GM23248 (cell line): Measurements from ENCODE around the gene GHRH.

Experiments used
- EZH2 ChIP-seq: fragments of 200-600 bp; sonication (generic); IDR thresholded peaks from 2 replicates; pipeline ENCODE4 v1.6.1; 2018; ENCODE audit warnings: antibody characterized with exemption, mild to moderate bottlenecking; ENCODE audit not compliant: insufficient read depth, poor library complexity, severe bottlenecking
- EZH2phosphoT487 ChIP-seq: fragments of 200-600 bp; sonication (generic); IDR thresholded peaks from 2 replicates; pipeline ENCODE4 v1.6.1; 2018; ENCODE audit warnings: antibody characterized with exemption, moderate library complexity, mild to moderate bottlenecking, low read depth; ENCODE audit not compliant: insufficient read depth

DNA sequence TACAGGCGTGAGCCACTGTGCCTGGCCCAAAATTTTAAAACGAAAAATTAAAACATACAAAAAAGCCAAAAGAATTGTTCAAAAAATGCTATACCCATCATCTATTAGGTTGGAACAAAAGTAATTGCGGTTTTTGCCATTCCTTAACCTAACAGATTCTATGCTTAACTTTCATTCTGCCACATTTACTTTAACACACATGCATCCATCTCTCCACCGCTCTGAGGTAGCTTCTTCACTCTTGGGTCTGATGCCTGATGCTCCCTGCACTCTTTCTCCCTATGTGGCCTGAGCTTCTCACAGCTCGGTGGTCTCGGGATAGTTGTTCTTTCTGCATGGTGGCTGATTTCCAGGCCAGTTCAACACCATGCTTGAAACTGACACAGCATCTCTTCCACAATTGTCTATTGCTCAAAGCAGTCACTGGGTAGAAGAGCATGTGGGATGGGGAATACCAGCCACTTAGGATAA, 23.1 kb upstream of the GHRH start:
- TF ChIP-seq EZH2 (no peak), EZH2phosphoT487 (no peak)
